Activated CD4-positive, alpha-beta T cell treated with anti-CD3 and anti-CD28 coated beads, Interleukin-2, Interleukin-4, amounts not matched to agents 100 ng/mL and 50 ng/mL, durations not matched to agents 16 hours and 8 hours (primary cell): ENCODE results near the gene PSMC3.

Experiments
- DNase-seq: peaks from one replicate; pipeline ENCODE4 v3.0.0-alpha.2; 2020; ENCODE audit warnings: low spot score

Gene PSMC3

DNA sequence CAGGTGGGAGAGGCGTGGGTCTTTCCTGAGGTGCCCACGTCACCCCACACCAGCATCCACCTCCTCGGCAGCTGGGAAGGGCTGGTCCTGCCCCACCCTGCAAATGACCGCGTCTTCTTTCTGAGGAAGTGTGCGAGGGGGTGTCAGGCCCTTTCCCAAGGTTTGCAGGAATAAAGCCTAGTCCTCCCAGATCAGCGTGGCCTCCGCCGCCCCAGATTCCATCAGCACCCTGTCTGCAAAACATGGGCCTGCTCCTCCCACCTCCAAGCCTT, 32.3 kb downstream of the PSMC3 start:
- DNase-seq, result no peak

DNA sequence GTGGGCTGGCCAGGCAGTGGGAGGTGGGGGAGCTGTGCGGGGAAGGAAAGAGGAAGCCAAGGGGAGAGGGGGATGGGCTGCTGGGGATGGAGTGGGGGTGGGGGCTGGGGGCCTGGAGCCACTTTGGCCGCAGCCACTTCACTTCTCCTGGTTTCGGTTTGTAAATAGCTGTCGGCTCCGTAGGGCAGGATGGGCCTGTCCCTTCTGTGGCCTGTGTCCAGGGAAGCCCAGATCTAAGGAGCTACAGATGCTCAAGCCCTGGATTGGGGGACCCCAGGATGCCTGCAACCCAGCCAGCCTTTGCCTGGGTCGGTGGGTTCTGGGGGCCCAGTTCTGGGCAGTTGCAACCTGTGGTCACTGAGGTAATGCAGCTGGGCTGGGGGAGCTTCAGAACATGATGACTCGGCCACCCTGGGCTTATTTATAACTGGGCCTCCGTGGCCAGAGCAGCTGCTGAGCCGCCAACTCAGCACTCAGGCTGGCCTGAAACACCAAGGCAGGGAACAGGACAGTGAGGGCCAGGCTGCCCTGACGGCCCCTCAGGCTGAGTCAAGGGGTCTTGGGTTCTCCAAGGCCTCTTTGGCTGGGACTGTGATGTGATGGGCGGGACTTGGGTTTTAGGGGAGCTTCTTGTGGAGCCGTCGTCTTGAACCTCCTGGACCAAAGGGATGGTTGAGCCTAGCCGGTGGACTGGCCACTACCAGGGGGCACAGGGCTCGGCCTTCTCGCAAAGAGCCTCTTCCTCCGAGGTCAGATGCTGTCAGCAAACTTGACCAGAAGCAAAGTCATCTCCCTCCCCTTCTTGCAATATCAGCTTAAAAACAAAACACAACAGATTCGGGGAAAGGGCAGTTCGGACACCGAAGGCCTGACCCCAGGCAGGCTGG, 32.8 kb downstream of the PSMC3 start:
- no peak for DNase-seq

DNA sequence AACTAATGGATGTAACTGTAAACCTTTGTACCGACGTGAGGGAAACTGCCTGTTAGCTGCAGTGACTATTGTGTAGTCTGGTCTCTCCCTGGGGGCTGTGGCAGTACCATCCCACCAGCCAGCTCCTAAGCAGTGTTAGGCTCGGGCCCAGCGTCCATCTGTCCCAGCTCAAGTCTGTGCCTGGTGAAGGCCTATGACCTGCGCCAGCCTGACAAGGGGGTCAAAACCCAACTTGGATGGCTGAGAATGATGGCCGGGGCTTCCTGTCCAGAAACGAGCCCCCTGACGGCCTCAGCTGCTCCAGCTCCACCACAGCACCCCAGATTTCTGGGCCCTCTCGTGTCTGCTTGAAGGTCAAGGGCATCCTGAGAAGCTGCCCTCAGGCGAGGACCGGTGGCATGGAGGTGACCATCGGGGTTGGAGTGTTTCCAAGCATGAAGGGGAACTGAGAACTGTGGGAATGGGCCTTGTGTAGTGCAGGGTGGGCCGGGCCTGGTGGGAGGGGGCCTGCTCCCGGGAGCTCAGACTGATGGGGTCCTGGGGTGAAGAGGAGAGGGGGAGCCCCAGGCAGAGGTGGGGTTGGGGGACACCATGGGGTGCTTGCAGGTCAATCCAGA, 33.6 kb downstream of the PSMC3 start:
- no peak for DNase-seq

DNA sequence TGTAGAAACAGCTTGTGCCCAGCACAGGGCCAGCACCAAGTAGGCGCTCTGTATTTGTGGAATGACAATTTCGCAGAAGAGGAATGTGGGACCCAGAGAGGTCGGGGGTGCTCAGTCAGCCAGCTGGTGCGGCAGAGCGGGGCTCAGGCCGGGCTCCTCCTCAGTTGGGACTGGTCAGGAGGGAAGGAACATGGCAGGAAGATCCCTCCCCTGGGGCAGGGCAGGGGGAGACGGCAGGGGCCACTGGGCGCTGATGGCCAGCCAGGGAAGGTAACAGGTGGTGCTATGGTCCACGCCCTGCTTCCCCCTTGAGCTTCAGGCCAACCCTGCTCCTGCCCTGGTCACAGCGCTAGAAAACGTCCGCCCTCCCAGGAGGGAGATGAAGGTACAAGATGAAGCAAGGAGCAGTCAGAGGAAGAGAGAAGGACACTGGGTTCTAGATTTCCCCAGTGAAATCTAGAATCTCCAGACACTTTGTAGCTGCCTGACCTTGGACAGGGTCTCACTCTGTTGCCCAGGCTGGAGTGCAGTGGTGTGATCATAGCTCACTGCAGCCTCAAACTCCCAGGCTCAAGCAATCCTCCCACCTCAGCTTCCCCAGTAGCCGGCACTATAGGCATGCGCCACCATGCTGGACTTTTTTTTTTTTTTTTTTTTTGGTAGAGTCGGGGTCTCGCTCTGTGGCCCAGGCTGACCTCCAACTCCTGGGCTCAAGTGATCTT, 34.4 kb downstream of the PSMC3 start:
- DNase-seq, result no peak

DNA sequence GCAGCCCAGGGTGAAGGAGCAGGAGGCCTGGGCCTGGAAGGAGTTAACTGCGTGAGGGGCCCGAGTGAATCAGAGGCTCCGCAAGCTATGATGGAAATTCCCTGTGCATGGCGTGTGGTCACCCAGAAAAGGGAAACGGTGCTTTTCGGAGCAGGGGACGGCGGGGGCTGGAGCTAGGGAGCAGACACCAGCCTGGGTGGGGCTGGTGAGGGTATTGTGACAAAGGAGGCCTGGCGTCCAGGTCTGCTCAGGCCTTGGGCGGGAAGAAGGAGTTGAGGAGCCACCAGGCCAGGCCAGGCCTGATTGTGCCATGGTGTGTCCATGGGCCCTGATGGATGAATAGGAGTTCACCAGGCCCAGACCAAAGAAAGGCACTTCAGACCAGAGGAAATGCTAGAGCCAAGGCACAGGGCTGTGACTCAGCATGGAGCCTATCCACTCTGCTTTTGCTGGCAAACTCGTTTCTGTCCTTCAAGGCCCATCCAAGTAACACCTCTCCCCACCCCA, 35.1 kb downstream of the PSMC3 start:
- no peak for DNase-seq

DNA sequence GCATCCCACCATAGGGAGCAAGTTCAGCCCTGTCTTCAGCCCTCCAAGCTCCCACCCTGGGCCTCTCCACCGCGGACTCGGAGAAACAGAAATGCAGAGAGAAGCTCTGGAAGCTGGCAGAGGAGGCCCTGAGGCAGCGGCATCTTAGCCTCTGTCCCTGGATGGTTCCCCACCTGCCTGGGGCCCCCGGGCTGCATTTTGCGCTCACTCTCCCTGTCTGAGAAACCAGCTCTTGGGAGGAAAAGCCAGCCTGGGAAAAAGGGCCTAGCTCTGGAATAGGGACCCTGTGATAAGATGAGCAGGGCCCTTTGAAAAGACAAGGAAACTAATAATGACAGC, 35.8 kb downstream of the PSMC3 start:
- DNase-seq, result no peak

DNA sequence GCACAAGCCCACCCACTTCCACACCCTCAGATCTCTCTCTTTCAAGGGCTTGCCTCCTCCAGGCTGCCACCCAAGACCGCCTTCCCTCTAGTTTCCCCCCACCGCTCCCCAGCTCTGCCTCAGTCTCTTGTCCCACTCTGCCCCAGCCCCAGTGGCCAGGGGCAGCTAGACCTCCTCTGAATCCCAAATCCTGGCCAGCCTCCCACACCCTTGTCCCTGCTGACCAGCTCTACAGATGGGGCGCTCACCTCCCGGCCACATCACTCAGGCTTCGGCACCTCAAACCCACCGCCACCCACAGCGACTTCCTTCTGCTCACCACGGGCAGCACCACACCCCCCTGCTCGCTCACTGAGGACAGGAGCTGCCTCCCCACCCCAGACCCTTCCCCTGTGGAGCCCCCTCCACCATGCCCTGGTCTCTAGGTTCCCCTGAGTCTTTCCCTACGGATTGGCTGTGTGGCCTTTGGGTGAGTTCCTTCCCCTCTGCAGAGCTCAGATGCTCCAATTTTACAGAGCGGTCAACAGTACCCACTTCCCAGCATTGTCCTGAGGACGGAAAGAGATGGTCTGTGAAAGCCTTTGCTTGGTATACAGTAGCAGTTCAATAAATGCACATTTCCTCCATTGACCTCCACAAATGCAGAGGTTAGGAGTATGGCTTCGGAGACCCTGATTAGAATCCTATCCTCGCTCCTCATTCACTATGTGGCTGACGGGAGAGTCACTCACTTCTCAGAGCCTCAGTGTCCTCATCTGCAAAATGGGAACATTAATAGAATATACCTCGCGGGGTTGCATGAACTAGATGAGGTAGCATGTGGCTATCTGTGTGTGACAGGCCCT, 36.4 kb downstream of the PSMC3 start:
- DNase-seq, result no peak

DNA sequence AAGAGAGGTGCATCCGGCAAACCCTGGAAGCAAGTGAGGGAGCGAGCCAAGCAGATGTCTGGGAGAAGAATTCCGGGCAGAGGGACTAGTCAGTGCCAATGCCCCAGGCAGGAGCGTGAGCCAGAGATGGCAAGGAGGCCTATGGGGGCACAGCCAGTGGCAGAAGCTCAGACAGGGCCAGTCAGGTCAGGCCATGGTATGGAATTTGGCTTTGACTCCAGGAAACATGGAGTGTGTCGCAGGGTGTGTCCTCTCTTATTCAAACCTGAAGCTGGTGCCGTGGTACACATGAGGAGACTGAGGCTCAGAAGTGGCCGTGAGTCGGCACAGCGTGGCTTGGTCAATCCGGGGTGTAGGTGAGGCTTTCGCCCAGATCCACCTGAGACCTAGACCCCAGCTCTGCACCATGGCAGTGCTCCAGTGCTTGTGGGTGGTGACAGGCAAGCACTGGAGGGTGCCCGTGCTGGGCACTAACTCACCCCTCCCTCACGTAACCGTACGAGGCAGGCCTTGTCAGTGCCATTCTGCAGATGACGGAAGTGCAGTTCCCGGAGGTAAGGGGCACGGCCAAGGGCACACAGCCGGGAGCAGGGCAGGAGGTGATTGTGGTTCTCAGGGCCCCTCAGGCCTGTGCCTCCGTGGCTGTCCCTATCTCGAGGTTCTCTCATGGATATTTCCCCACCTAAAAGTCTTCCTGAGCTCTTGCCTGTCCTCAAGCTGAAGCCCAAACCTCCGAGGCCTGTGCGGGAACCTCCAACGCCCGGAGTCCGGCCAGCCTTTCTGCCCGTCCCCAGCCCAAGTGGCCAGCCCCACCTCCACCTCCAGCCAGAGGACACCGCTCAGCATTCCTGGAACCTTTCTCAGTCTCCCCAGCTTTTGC, 37.3 kb downstream of the PSMC3 start:
- no peak for DNase-seq

DNA sequence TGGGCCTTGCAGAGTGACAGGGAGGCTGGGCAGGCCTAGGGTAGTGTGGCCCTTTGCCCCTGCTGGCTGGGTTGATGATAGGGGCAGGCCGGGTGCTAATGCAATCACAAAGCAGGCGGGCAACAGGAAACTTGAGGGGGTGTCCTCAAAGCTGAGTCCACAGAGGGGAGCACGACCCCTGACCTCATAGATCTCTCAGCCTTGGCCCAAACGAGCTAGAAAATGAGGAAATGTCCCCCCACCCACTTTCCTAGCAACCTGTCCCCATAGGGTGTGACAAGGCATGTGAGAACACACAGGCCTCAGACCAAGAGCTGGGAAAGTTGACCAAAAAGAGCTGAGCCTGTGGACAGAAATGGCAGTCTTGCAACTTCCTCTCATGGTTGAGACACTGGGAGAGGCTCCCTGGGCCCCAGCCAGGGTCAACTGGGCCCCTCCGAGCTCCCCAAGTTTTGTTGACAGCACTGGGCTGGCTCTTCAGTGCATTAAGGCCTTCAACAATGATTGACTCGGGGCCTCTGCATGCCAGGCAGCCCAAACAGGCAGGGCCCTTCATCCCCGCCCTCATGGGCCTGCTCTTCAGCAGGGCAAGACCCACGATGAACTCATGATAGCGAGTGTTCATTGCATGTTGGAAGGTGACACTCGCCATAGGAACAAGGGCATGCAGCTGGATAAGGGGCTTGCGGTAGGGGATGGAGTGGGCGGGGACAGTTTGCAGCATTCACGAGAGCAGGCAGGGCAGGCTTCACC, 38.1 kb downstream of the PSMC3 start:
- DNase-seq, result no peak

DNA sequence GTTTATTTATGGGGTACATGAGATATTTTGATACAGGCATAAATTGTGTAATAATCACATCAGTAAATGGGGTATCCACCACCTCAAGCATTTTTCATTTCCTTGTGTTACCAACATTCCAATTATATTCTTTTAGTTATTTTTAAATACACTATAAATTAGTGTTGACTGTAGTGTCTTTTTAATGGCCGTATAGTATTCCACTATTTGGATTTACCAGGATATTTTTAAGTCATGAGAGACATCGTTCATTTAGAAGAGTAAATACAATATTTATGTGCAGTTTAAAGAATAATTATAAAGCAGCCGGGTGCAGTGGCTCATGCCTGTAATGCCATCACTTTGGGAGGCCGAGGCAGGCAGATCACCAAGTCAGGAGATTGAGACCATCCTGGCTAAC, 41.7 kb downstream of the PSMC3 start:
- no peak for DNase-seq

DNA sequence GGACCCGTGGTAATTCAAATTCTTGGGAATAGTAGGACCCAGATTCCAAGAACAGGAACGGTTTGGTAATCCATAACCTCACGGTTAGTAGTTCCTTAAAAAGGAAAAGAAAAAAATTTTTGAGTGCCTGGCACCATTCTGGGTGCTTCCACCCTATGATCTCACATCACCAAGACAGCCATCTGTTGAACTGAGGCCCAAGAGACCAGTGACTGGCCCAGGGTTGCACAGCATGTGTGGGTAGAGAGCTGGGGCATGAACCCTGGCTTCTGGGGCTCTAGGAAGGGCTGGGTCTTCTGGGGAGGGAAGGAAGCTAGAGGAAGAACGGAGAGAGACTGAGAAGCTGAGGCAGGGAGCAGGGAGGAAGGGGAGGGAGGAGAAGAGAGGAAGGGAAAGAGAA, 43.2 kb downstream of the PSMC3 start:
- DNase-seq, result no peak

DNA sequence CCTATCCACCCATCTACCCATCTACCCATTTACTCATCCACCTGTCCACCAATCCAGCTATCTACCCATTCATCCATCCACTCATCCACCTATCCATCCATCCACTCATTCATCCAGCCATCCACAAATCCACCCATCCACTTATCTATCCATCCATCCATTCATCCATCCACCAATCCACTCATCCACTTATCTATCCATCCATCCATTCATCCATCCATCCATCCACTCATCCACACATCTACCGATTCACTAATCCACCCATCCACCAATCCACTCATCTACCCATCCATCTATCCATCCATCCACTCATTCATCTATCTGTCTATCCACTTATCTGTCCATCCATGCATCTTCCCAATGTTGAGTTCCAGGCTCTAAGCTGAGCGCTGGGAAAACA, 46.2 kb downstream of the PSMC3 start:
- no peak for DNase-seq

DNA sequence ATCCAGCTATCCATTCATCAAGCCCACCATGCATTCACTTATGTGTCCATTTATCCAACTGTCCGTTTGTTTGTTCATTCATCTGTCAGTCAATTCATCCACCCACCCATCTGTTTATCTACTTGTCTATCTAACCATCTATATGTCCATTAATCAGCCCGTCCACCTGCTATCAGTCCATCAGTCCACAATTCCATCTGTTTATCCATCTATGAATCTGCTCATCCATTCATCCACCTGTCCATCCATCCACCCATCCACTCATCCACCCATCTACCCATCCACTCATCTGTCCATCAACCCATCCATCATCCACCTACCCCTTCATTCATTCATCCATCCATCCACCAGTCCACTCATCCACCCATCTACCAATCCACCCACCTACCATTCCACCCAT, 46.9 kb downstream of the PSMC3 start:
- no peak for DNase-seq

DNA sequence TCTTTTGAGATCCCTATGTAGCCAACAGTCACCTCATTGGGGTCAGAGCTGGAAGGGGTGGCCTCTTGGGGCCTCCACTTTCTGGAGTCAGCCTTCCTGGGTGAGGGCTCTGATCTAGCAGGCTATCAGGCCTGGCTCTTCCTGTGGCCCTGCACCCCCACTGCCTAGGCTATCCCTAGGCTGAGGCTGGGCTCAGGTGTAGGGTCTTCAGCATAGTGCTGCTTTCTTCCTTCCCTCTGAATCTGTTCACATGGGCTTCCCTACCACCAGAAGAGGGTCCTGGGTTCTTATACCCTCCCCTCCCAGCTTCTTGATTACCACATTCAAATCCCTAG, 47.4 kb downstream of the PSMC3 start:
- no peak for DNase-seq

DNA sequence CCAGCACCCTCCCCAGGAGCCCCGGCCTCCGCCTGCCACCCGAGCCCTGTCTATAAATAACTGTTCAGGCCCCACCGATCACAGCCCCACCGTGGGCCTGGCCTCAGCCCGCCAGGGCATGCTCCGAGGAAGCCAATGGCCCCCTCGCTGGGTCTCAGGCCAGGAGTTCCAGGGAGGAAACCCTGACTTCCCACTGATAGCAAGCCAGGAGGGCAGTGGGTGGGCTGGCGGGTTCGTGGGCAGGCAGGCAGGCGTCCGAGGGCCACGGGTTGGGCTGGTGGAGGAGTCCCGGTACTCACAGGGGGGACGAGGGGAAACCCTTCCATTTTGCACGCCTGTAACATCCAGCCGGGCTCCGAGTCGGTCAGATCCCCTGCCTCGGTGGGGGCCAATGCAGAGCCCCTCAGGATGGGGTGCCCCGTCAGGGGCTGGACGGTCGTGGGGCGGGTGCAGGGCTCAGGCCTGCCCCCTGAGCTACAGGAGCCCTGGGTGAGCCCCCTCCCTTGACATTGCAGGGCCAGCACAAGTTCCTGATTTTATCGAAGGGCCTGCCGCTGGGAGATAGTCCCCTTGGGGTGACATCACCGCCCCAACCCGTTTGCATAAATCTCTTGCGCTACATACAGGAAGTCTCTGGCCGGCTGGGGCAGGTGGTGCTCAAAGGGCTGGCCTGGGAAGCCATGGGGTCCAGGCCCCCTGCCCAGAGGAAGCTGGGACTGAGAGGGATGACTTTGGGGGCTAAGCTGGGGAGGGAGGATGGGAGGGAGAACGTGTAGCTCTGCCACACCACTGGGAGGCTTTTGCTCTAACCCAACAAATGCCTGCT, 48.0 kb downstream of the PSMC3 start, which contains the start of gene SPI1:
Gene SPI1, minus strand, starts transcription at position 538 of the 826 bp plus-strand sequence. Its CDS starts 194 bp downstream, at position 344.
- no peak for DNase-seq

DNA sequence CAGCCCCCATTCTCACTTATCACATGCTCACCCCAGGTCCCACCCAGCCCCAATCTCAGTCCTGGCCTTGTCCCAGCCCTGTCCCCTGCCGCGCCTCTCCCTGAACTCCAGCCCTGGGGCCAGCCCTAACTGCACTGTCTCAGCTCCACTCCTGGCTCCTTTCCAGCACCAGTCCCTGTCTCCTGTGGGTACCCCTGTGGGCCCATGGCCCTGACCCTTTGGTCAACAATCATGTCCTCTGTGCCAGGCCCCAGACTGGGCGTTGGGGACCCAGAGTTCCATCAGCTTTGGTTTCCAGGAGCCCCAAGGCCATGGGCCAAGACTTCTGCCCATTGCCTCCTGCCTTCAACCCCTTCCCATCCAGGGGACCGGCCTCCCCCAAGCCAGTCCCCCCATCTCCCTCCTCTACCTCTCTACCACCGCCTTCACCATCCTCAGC, 48.6 kb downstream of the PSMC3 start:
- DNase-seq, result no peak

DNA sequence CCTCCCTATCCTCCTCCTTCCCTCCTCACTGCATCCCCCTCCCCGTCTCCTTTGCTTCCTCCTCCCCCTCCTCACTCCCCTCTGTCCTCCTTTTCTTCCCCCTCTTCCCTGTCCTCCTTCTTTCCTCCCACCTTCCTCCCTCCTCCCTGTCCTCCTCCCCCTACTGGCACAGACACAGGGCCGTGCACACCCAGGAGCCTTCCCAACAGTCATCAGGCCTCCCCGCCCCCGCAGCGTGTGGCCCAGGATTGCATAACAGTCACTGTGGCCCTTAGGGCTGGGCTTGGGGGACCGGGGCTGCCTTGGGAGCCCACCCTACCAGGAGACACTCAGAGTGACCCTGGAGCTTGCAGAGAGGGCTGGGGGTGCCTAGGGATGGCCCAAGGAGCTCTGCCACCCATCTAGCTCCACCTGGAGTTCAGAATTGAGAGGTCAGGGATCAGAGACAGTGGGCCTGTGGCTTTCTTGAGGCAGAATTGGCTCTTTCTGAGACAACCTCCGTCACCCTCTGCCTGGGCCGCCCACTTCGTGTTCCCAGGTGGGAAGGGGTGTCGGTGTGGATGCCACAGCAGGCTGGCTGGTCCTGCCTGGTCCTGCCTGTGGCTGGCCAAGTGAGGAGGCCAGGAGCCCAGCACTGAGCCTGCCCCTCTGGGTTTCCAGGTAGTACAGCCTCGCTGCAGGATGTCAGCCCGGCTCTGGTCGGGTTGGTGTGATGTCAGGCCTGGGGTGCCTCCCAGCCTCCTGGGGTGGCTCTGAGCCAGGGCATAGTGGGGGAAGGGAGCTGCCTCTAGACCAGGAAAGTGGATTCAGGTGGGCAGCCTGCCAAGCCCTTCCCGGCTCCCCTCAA, 49.5 kb downstream of the PSMC3 start:
- DNase-seq, result no peak

DNA sequence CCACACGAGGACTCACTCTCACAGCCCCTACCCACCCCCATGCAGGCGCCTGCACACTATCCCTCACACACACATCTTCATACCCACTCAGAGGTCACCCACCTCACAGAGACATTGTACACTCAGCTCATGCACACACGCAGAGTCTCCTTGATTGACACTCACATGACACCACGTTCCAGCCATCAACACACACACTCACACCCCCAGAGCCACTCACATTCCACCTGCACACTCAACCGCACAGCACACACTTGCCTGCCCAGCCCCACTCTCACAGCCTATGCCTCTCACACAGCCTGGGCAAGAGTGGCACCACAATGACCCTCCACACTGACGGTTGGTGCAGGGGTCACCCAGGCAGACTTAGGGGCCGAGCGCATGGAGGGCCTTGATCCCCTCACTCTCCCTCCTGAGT, 50.1 kb downstream of the PSMC3 start:
- no peak for DNase-seq
